Measurements from ENCODE around the gene RITA1.
A peak's percentile ranks its signal among the peaks of the same experiment; 100 is the strongest.
"Not testable (repeated sequence)": the region's sequence is repeated elsewhere in the genome, so short reads cannot be mapped to it uniquely, and the experiment has no call there.

The RITA1 gene, protein sequence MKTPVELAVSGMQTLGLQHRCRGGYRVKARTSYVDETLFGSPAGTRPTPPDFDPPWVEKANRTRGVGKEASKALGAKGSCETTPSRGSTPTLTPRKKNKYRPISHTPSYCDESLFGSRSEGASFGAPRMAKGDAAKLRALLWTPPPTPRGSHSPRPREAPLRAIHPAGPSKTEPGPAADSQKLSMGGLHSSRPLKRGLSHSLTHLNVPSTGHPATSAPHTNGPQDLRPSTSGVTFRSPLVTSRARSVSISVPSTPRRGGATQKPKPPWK

DNA sequence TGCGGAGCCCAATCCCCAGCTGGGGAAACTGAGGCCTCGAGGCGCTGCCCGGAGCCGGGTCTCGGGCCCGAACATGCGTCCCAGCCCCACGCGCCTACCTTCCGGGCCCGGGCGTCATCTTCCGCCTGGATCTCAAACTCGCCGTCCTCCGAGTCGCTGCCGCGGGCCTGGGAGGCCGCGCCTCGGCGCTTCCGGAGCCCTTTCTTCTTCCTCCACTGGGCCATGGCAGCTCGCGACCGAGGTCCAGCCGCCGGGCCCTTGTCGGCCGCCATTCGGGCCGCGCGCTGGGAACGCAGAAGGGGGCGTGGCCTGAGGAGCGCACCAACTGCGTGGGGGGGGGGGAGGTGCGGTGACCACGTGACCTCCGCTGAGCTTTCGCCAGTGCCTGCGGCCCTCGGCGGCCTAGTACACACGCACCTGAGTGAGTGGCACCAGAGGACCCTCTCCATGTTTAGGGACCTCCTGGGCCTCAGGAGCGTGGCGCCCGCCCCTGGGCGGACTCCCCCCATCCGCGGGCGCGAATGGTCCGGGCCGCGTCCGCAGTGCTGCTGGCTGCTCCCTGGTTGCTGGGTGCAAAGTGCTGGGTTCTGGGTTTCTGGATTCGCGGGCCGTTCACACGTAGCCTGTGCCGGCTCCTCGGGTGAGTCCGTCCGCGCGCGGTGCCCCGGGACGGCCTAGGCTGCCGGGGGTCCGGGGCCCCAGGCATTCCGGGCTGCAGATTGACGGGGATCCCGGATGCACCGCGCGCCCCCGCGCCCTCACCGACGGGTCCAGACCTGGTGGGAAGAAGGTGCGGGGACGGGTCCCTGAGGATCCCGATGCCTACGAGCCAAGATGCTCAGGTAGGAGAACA is at the start of gene RITA1, which contains the start of gene DDX54:
Gene RITA1 (plus strand): TSS at position 542 of the 853 bp plus-strand sequence. CDS start 1,026 bp downstream, outside the sequence.
Gene DDX54 (minus strand): TSS at position 299 of the 853 bp plus-strand sequence. CDS start 27 bp downstream, at position 272.
- peak; percentile 80 for DNase-seq (ENCODE audit: low spot score)

DNA sequence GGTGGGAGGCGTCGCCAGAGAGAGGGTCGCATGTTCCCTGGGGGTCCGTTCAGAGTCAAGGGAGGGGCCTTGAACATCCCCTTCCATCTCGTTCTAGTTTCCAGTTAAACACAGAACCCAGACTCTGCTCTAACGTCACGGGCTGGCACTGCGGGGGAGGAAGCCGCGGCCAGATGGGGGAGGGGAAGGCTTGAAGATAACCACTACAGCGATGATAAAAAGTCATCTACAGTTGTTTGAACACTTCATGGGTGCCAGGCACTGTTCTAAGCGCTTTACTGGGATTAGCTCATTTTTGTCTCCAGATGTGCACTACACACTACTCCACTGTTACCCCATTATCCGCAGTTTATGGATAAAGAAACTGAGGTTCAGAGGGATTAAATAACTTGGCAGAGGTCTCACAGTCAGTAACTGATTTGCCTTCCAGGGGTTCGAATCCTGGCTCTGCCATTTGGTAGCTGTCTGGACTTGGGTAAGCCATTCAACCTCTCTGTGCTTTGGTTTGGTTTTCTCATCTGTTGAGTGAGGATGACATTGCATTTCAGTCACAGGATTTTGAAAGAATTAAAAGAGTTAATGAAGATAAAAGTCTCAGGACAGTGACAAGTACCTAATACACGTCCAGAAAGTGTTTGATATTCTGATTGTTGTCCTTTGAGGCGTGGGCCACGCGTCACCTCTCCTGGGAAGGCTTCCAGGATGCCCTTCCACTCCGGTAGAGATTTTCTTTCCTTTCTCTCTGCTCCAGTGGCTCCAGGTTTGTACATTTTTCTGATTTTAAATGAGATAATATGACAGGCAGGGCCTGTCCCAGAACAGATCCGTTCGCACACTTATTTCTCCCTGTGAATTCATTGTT is 49.2 kb upstream of the RITA1 start:
- DNase-seq (ENCODE audit: low spot score), result no peak

DNA sequence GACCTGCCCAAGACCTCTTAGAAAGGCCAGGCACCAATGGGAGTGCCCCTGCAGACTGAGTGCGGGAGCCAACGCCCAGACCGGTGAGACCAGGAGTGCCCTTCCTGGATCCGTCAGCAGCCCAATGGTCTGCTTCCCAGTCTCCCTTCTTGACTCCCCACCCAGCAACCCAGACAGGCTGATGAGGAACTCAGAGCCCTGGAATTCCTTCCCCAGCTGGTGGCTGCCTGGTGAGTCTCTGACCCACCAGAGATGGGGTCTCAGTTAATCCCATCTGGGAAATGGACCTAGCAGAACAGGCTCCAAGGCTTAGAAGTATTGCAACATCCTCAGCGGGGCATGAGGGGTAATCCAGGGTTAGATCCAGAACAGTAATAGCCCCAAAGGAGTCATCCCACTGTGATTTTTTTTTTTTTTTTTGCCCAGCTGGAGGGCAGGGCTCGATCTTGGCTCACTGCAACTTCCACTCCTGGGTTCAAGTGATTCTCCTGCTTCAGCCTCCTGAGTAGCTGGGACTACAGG is 48.5 kb upstream of the RITA1 start:
- no peak for DNase-seq (ENCODE audit: low spot score)

DNA sequence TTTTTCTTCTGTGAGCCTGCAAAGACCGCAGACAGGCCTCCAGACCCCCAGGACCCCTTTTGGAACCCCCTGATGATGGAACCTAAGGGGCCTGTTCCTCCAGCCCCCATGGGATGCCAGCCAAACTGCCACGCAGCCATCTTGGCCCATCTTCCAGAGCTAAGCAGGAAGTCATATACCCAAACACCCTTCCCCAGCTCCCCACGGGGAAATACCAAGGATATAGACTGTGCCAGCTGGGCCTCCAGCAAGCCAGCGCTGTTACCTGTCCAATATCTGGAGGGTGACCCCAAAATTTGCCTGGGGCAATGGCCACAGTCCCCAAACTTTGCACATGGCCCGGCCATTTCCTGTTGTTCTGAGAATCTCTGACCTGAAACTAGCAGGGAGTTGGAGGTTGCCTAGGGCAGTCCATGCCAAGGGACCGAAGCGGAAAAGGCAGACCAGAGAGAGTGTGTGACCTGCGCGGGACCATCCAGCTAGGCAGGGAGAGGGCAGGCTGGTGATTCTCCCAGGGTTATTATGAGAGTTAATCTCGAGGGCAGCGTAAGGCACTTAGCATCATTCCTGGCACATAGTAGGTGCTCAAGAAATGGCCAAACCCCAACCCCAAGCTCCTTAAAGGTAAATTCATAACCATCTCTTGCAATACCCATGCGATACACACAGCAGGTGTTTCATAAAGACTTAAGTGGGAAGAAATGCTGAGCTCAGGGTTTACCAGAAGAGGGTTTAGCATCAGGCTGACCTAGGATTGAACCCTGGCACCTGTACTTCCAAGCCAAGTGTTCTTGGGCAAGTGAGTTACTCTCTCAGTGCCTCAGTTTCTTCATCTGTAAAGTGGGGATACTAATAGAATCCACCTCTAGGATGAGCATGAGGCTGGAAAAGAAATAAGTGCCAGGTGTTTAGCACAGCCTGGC is 47.4 kb upstream of the RITA1 start:
- no peak for DNase-seq (ENCODE audit: low spot score)

DNA sequence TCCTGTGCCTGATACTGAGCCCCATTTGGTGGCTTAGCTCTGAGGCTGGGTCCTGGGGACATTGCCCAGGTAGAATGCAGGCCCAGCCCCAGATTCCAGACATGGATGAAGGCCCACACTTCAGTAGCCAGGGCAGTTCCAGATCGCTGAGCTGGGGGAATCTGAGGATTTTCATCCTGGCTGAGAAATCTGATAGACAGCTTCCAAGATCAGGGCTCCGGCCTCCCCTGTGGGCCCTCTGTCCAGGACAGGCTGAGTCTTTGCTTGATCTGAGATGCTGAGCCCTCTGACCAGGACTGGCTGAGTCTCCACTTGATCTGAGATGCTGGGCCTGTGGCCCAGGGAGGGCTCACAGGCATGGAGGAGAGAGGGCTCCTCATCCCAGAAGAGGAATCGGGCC is 46.7 kb upstream of the RITA1 start:
- no peak for DNase-seq (ENCODE audit: low spot score)

DNA sequence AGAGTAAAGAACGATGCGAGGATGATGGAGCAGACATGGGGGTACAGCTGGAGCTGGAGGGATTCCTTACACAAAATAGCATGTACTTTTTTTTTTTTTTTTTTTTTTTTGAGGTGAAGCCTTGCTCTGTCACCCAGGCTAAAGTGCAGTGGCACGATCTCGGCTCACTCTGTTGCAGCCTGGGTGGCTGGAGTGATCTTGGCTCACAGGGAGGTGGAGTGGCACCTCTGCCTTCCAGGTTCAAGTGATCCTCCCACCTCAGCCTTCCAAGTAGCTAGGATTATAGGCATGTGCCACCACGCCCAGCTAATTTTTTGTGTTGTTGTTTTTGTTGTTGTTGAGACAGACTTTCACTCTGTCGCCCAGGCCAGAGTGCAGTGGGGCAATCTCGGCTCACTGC is 44.8 kb upstream of the RITA1 start:
- no peak for DNase-seq (ENCODE audit: low spot score)

DNA sequence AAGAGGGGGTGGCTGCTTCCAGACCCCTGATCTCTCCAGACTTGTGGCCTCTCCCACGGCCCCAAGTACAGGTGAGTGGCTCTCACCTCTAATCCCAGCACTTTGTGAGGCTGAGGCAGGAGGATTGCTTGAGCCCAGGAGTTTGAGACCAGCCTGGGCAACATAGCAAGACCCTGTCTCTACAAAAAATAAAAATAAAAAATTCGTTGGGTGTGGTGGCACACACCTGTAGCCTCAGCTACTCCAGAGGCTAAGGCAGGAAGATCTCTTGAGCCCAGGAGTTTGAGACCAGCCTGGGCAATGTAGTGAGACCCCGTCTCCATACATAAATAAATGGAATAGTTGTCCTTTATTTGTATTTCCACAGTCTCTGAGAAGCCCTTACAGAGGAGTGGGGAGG is 43.8 kb upstream of the RITA1 start:
- DNase-seq (ENCODE audit: low spot score), result not testable (repeated sequence)

DNA sequence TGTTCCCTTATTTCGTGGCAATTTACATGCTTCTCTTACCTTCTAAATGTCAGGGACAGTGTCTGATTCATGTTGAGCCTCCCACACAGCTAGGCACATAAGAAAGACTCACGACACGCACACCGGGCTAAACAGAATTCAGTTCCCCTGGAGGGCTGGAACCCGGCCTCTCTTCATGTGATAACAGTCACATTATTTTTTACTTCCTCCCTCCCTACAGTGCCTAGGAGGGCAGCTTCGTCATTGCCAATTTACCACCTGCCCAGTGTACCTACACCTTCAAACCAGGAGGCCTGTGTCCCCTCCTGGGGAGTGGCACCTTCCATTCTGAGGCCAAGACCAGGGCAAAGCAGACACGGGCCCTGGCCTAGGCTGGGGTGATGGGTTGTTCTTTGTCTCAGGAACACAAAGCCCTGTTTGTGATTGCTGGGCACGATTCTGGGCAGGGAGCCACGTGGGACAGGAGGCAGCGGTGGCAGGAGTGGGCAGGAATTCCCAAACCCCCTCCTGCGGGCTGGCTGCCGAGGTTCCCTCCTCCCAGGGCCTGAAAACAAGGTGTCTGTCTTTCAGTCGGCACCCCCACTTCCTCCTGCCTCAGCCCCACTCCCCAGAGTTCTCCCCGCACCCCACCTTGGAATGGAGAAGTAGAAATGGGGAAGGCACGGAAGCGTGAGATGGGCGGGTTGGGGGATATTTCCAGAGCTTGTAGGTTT is 43.2 kb upstream of the RITA1 start:
- peak; percentile 69 for DNase-seq (ENCODE audit: low spot score)

DNA sequence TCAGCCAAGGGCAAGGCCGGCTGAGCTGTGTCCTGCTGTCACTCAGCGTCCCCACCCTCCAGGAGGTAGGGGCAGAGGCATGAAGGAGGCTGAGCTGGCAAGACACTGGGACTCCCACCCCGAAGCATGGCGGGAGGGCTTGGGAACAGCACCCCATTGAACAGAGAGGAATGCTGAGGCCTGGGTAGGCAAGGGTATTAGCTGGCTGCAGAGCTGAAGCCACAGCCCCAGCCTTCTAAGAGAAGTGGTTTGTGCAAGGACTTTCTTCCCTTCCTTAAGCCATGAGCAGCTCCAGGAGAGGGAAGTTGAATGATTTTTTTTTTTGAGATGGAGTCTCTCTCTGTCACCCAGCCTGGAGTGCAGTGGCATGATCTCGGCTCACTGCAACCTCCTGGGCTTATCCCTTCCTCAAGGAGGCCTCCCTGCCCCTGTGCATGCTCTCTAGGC is 42.6 kb upstream of the RITA1 start:
- no peak for DNase-seq (ENCODE audit: low spot score)

DNA sequence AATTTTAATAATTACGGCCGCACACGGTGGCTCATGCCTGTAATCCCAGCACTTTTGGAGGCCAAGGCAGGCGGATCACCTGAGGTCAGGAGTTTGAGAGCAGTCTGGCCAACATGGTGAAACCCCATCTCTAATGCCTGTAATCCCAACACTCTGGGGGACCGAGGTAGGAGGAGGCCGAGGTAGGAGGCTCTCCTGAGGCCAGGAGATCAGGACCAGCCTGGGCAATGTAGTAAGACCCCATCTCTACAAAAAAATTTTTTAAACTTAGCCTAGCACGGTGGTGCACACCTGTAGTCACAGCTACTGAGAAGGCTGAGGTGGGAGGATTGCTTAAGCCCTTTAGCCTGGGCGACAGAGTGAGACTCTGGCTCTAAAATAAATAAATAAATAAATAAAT is 41.6 kb upstream of the RITA1 start:
- no peak for DNase-seq (ENCODE audit: low spot score)

DNA sequence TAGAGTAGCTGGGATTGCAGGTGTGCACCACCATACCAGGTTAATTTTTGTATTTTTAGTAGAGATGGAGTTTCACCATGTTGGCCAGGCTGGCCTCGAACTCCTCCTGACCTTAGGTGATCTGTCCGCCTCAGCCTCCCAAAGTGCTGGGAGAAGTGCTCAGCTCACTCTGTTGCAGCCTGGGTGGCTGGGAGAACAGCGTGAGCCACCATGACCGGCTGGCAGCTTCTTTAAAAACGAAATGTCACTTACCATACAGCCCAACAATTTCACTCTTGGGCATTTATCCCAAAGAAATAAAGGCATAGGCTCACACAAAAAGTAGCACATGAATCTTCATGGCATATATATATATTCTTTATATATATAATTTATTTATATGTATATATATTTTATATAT is 40.7 kb upstream of the RITA1 start:
- DNase-seq (ENCODE audit: low spot score), result no peak

DNA sequence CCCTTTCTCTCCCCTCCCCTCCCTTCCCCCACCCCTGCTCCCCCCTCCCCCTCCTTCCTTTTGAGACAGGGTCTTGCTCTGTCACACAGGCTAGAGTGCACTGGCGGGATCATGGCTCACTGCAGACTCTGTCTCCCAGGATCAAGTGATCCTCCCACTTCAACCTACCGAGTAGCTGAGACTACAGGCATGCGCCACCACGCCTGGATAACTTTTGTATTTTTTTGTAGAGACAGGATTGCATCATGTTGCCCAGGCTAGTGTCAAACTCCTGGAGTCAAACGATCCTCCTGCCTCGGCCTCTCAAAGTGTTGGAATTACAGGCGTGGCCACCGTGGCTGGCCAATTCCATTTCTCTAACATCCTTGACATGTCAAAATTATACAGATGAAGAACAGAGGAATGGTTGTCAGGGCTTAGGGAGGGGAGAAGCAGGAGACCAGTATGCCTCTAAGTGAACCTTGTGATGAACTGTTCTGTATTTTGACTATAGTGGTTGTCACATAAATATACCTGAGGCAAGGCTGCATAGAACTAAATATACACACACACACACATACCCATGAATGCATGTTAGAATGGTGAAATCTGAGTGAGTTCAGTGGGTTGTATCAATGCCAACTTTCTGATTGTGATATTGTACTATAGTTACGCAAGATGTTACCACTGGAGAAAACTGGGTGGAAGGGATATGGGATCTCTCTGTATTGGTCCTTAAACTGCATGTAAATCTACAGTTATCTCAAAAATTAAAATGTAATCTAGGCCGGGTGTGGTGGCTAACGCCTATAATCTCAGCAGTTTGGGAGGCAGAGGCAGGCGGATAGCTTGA is 39.6 kb upstream of the RITA1 start:
- no peak for DNase-seq (ENCODE audit: low spot score)

DNA sequence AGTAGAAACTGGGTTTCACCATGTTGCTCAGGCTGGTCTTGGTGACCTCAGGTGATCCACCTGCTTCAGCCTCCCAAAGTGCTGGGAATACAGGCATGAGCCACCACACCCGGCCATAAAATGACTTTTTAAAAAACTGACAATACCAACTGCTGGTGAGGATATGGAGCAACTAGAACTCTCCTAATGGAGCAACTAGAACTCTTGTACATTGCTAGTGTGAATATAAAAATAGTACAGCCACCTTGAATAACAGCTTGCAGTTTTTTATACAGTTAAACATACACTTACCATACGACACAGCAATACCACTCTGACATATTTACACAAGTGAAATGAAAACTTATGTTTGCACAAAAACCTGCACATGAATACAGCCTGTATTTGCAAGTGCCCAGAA is 38.5 kb upstream of the RITA1 start:
- no peak for DNase-seq (ENCODE audit: low spot score)

DNA sequence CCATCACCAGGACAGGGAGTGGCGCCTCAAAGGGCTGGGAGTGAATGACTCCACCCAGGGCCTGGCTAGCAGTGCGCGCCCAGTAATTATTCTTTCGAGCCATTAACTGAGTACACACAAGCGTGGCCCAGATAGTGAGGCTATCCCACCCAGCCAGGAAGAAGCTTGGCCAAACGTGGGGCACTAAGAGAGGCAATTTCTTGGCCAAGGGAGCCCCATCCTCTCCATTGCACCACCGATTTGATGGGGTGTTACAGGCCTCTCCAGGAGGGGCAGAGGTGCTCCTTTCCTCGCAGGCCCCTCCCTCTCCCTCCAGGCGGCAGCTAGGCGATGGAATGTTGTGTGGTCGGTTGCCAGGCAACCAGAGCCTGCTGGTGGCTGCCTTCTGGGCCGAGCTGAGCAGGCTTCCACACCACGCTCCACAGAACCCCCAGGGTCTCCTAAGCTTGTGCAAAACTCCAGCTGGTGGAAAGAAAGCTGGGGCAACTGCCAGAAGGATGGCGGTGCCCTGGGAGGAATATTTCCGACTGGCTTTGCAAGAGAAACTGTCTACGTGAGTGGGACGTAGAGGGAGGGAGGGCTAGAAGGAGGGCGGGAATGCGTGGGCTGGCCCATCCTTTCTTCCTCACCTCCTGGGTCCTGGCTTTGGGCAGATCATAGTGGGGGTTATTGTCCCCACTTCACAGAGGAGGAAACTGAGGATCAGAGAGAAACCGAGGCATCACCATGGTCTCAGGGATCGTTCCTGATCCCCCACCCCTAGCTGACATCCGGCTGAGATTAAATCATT is 36.0 kb upstream of the RITA1 start, which contains the start of gene CFAP73:
Gene CFAP73 (plus strand): TSS at position 364 of the 790 bp plus-strand sequence. CDS start 134 bp downstream, at position 498.
- peak; percentile 80 for DNase-seq (ENCODE audit: low spot score)

DNA sequence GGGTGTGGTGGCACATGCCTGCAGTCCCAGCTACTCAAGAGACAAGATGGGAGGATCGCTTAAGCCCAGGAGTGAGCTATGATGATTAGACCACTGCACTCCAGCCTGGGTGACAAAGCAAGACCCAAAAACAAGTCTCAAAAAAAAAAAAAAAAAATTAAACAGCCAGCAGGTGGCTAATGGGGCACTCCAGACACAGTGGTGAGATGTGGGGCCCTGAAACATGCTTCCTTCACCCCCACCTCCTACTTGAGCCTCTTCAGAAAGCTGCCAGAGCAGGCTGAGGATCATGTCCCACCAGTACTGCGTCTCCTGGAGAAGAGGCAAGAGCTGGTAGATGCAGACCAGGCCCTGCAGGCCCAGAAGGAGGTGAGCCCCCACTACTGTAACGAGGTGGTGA is 33.9 kb upstream of the RITA1 start:
- no peak for DNase-seq (ENCODE audit: low spot score)

DNA sequence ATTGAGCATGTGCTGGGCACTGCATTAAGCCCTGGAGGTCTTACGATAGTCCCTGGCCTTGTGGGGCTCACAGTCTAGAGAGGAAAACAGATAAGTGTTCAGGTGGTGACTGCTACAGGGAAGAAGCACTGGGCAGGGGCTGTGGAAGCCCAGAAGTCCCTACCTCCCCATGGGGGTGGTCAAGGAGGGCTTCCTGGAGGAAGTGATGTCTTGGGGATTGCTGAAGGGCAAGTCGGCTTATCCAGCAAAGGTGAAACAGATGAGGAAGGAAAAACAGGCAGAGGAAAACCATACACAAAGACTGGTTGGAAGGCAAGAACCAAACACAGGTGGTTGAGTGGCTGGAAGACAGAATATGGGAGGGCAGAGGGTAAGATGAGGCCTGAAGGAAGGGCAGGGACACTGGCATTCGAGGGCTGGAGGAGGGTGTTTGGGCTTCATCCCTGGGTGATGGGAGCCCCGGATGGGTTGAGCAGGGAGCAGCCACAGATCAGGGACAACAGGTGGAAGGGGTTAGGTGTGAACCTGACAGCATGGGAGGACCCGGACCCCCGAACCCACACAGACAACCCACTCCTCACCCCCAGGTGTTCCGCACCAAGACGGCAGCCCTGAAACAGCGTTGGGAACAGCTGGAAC is 33.2 kb upstream of the RITA1 start:
- DNase-seq (ENCODE audit: low spot score), result no peak

Measured in cerebellar cortex (tissue), 1 donor.